ENCODE measurements around the gene KRTAP23-1. TPM values are rescaled to one million over a fixed set of nuclear protein-coding genes. Genes with fewer than 3 reads are reported as not detected.

Gene KRTAP23-1
- total RNA-seq, 4 donors from 2014 or later, result not detected

DNA sequence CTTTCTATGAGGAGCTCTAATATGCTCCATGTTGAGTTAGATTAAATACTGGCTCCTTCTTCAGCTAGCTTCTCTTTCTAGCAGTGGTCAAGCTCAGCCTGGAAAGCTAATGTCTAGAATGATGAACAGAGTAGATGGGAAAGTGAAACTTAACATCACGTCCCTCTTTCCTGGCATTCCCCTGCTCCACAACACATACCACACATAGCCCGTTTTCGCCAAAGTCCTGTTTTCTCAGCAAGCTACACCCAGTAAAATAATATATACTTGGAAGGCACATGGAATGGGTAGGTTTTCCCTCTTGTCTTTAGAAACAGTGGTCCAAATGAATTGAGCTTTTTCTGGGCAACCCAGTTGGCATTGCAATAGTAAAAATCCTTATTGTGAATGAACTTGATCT lies 14.7 kb downstream of the KRTAP23-1 start:
- DNase-seq, result no peak
- Histone ChIP-seq H3K27ac (no peak overlapping the region), H3K4me1 (no peaks in the 10 kb centered on the region), H3K27me3 (no peaks in the 10 kb centered on the region), H3K36me3 (no peaks in the 10 kb centered on the region), H3K9me3 (no peaks in the 10 kb centered on the region), H3K4me3 (no peak overlapping the region)
- intact Hi-C loops (cut with DNase I), result no loop called here
- TF ChIP-seq, protein P1, sequence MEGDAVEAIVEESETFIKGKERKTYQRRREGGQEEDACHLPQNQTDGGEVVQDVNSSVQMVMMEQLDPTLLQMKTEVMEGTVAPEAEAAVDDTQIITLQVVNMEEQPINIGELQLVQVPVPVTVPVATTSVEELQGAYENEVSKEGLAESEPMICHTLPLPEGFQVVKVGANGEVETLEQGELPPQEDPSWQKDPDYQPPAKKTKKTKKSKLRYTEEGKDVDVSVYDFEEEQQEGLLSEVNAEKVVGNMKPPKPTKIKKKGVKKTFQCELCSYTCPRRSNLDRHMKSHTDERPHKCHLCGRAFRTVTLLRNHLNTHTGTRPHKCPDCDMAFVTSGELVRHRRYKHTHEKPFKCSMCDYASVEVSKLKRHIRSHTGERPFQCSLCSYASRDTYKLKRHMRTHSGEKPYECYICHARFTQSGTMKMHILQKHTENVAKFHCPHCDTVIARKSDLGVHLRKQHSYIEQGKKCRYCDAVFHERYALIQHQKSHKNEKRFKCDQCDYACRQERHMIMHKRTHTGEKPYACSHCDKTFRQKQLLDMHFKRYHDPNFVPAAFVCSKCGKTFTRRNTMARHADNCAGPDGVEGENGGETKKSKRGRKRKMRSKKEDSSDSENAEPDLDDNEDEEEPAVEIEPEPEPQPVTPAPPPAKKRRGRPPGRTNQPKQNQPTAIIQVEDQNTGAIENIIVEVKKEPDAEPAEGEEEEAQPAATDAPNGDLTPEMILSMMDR (IDR thresholded peaks at IDR 0.05), result no peak
- 64 to 81% methylated on average over 3 of the region's 3 CpGs for WGBS, 2 donors

DNA sequence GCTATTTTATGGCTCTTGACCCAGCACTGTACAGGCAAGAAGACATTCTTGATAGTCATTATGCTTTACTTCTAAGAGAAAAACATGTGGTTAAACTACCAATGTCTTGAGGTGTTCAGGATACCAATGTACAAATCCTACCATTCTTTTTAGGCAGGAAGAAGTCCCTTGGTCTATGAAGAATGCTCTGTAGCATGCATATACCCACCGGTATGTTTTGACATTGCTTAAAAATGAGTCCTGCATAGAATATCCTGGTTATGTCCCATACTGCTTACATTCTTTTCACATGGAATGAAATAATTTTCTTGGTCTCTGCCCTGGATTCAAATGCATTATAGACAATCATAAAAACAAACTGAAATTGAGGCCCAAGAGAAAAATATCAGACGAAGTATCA lies 15.7 kb downstream of the KRTAP23-1 start:
- H3K4me1 ChIP-seq, result no peaks in the 10 kb centered on the region
- 72 to 90% methylated on average over 2 of the region's 2 CpGs for WGBS, 2 donors
- no peaks in the 10 kb centered on the region for H3K36me3 ChIP-seq
- H3K27me3 ChIP-seq, result no peaks in the 10 kb centered on the region
- no peak for DNase-seq
- H3K9me3 ChIP-seq, result no peaks in the 10 kb centered on the region
- no peak overlapping the region for H3K27ac ChIP-seq
- no peak overlapping the region for H3K4me3 ChIP-seq
- intact Hi-C loops (cut with DNase I), result no loop called here
- TF ChIP-seq POLR2A (IDR thresholded peaks at IDR 0.05), result no peak
- TF ChIP-seq, protein P1 (IDR thresholded peaks at IDR 0.05), result no peak

DNA sequence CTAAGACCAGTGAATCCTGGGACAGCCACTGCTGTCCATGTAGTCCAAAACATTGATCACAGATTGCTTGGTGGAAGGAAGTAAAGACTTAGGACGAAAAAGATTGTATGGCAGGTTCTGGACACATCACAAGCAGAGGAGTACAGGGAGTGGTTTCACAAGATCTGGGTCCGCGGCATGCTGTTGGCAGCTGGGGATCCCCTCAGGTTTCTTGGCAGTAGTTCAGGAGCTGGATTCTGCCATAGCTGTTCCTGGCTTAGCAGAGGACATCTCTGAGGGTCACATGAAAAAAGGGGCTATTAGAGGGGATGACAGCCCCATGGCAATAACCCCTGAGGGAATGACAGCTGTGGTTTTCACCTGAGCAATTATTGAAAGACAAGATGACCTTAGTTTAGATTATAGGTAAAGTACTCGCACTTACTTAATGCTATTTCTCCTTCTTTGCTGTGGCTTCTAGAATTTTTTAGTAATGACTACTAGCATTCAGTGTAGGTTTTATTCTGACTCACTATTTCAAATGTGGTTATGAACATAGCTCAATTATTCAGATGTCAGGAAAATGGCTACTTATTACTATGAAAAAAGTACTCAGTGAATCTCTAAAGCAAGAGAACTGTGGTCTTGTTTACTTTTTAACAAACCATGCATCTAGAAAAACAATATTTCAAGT lies 19.1 kb downstream of the KRTAP23-1 start:
- no peaks in the 10 kb centered on the region for H3K27me3 ChIP-seq
- DNase-seq, result no peak
- intact Hi-C loops (cut with DNase I), result no loop called here
- H3K4me3 ChIP-seq, result no peak overlapping the region
- H3K27ac ChIP-seq, result no peak overlapping the region
- peaks cover 0 to 6% (median 0%) of the 10 kb centered on the region in 3 donors for H3K9me3 ChIP-seq
- H3K4me1 ChIP-seq, result no peaks in the 10 kb centered on the region
- no peaks in the 10 kb centered on the region for H3K36me3 ChIP-seq
- TF ChIP-seq POLR2A (IDR thresholded peaks at IDR 0.05), result no peak
- TF ChIP-seq, protein P1 (IDR thresholded peaks at IDR 0.05), result no peak
- WGBS, 2 donors, result 57 to 75% methylated on average over 4 of the region's 4 CpGs

DNA sequence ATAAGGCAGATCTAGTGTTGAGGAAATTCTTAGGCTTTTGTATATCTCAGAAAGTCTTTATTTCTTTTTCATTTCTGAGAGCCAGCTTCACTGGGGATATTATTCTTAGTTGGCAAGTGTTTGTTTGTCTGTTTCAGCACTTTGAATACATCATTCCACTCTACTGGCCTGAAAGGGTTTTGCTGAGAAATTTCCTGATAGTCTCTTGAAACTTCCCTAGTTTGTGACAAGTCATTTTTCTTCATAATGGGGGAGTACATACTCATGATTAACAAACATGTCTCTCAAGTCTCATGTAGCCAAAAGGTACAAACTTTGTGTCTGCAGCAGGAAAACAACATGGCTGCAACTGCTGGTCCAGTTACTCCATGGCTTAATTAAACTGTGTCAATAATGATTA lies 22.0 kb downstream of the KRTAP23-1 start:
- intact Hi-C loops (cut with DNase I), result no loop called here
- Histone ChIP-seq H3K36me3 (no peaks in the 10 kb centered on the region), H3K27me3 (no peaks in the 10 kb centered on the region), H3K9me3 (peaks cover 0 to 6% (median 0%) of the 10 kb centered on the region in 3 donors), H3K4me3 (no peak overlapping the region), H3K4me1 (no peaks in the 10 kb centered on the region), H3K27ac (no peak overlapping the region)
- no peak for DNase-seq
- TF ChIP-seq, protein P1 (IDR thresholded peaks at IDR 0.05), result no peak
- no peak for TF ChIP-seq POLR2A (IDR thresholded peaks at IDR 0.05)

DNA sequence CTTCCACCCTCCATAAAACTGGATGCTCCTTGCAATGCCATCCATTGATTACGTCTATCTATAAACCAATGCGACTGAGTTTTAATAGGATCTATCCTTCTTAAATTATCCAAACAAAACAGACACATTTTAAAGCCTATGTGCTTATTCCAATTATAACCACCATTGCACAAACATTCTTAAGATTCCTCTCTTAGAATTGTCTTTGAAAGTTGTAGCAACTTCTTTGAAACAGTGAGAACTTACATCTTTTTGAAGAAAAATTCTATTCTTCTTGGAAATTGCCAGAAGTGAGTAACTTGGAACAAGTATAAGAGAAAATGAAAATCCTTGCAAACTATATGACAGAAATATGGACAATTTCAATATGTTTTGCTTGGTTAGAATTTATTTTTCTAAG lies 28.2 kb downstream of the KRTAP23-1 start, which contains the start of gene KRTAP26-1:
KRTAP26-1 (minus strand) TSS at position 101 of the 400 bp plus-strand sequence. CDS start 280 bp downstream, outside the sequence.
- WGBS, 2 donors, result 76 to 92% methylated on average over 2 of the region's 2 CpGs
- H3K27me3 ChIP-seq, result no peaks in the 10 kb centered on the region
- TF ChIP-seq, protein P1 (IDR thresholded peaks at IDR 0.05), result no peak
- TF ChIP-seq POLR2A (IDR thresholded peaks at IDR 0.05), result no peak
- no peak within 1 kb of the TSS for H3K4me3 ChIP-seq
- no peak for DNase-seq
- H3K4me1 ChIP-seq, result no peaks in the 10 kb centered on the region
- no peak within 1 kb of the TSS for H3K27ac ChIP-seq
- no peaks in the 10 kb centered on the region for H3K9me3 ChIP-seq
- intact Hi-C loops (cut with DNase I), result no loop called here
- H3K36me3 ChIP-seq, result no peaks in the 10 kb centered on the region

Data from esophagus squamous epithelium (tissue), 5 donors.